MM.1S (cell line): Measurements from ENCODE around the gene MKNK2.

Experiments
- DNase-seq: peaks from one replicate; pipeline ENCODE4 v3.0.0-alpha.2; 2015
- H2AFZ ChIP-seq: fragments of 300-600 bp; sonication (generic); 2 replicates; pipeline ENCODE4 v1.6.0; 2016; ENCODE audit warnings: antibody characterized with exemption, low read length
- H3F3A ChIP-seq: fragments of 300-600 bp; sonication (generic); 2 replicates; pipeline ENCODE4 v1.6.1; 2016; ENCODE audit warnings: mild to moderate bottlenecking, antibody characterized with exemption, low read length, moderate library complexity, mixed read lengths; ENCODE audit not compliant: insufficient read depth
- H3K27ac ChIP-seq: fragments of 300-600 bp; sonication (generic); 2 replicates; pipeline ENCODE4 v1.5.1; 2016; ENCODE audit warnings: mild to moderate bottlenecking, low read length
- H3K27me3 ChIP-seq: fragments of 300-600 bp; sonication (generic); replicated peaks from 2 replicates; pipeline ENCODE4 v1.6.0; 2016; ENCODE audit warnings: low read length; ENCODE audit not compliant: insufficient read depth
- H3K36me3 ChIP-seq: fragments of 300-600 bp; sonication (generic); replicated peaks from 2 replicates; pipeline ENCODE4 v1.6.1; 2016; ENCODE audit warnings: mild to moderate bottlenecking, low read length, mixed read lengths; ENCODE audit not compliant: insufficient read depth
- H3K4me1 ChIP-seq: fragments of 300-600 bp; sonication (generic); 2 replicates; pipeline ENCODE4 v1.6.1; 2016; ENCODE audit warnings: low read length, mixed read lengths
- H3K4me2 ChIP-seq: fragments of 300-600 bp; sonication (generic); 2 replicates; pipeline ENCODE4 v1.6.0; 2016; ENCODE audit warnings: low read depth, low read length
- H3K4me3 ChIP-seq: fragments of 300-600 bp; sonication (generic); 2 replicates; pipeline ENCODE4 v1.5.1; 2016; ENCODE audit warnings: low read length, mixed read lengths
- H3K79me2 ChIP-seq: fragments of 300-600 bp; sonication (generic); 2 replicates; pipeline ENCODE4 v1.6.1; 2016; ENCODE audit warnings: mixed run types, low read length, mixed read lengths
- H3K9ac ChIP-seq: fragments of 300-600 bp; sonication (generic); 2 replicates; pipeline ENCODE4 v1.6.1; 2016; ENCODE audit warnings: low read length, mixed read lengths
- H3K9me2 ChIP-seq: fragments of 300-600 bp; sonication (generic); replicated peaks from 2 replicates; pipeline ENCODE4 v1.6.1; 2016; ENCODE audit warnings: mild to moderate bottlenecking, low read length, mixed read lengths; ENCODE audit not compliant: insufficient read depth
- H3K9me3 ChIP-seq: fragments of 300-600 bp; sonication (generic); replicated peaks from 2 replicates; pipeline ENCODE4 v1.6.1; 2016; ENCODE audit warnings: mild to moderate bottlenecking, low read length, mixed read lengths; ENCODE audit not compliant: insufficient read depth
- H4K20me1 ChIP-seq: fragments of 300-600 bp; sonication (generic); 2 replicates; pipeline ENCODE4 v1.6.1; 2016; ENCODE audit warnings: mild to moderate bottlenecking, low read length, moderate library complexity, mixed read lengths; ENCODE audit not compliant: insufficient read depth
- CTCF ChIP-seq: fragments of 300-600 bp; sonication (generic); IDR thresholded peaks from 2 replicates; pipeline ENCODE4 v1.5.1; 2016; ENCODE audit warnings: antibody characterized with exemption, low read length, mixed read lengths
- EZH2 ChIP-seq: fragments of 300-600 bp; sonication (generic); optimal IDR thresholded peaks from 2 replicates; pipeline ENCODE3; 2017; ENCODE audit warnings: low read depth, mild to moderate bottlenecking, antibody characterized with exemption, low read length, mixed read lengths
- EZH2phosphoT487 ChIP-seq: fragments of 300-600 bp; sonication (generic); IDR thresholded peaks from 2 replicates; pipeline ENCODE4 v1.6.1; 2018; ENCODE audit warnings: antibody characterized with exemption, low read length

MKNK2 gene

DNA sequence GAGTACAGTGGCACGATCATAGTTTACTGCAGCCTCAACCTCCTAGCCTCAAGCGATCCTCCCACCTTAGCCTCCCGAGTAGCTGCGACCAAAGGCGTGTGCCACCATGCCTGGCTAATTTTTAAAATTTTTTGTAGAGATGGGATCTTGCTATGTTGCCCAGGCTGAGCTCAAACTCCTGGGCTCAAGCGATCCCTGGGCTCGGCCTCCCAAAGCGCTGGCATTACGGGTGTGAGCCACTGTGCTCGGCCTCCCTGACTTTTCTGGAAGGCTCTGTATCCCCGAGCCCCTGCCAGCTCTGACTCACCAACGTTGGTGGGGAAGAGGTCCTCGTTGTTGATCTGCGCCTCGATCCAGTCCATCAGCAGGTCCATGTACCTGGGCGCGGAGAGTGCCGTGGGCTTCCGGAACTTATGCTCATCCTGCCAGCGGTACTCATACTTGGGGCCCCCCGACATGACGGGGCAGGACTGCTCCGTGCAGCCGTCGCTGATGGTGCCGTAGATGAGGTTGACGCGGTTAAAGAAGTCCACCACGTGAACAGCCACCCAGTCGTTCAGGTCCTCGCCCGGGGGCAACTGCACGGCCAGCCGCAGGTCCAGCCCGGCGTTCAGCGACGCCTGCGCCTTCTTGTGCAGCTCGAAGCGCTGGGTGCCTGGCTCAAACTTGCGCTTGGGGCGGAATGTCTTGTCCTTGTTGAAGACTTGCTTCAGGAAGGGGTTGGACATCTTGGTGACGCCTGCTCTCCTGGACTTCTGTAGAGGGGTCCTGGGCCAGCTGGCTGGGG lies 27.0 kb upstream of the MKNK2 start:
- Histone ChIP-seq H2AFZ (no peak overlapping the region), H3K4me3 (no peak overlapping the region), H3K27ac (no peak overlapping the region), H3K9ac (no peak overlapping the region), H3K4me2 (no peak overlapping the region), H4K20me1 (peaks cover 56% of the 10 kb centered on the region), H3K27me3 (no peaks in the 10 kb centered on the region), H3K4me1 (peaks cover 10% of the 10 kb centered on the region), H3K36me3 (peaks cover 50% of the 10 kb centered on the region), H3K9me2 (no peaks in the 10 kb centered on the region), H3K9me3 (no peaks in the 10 kb centered on the region), H3F3A (peaks cover 35% of the 10 kb centered on the region), H3K79me2 (peaks cover 98% of the 10 kb centered on the region)
- TF ChIP-seq EZH2, result no peak
- no peak for TF ChIP-seq EZH2phosphoT487
- TF ChIP-seq CTCF, result no peak
- no peak for DNase-seq

DNA sequence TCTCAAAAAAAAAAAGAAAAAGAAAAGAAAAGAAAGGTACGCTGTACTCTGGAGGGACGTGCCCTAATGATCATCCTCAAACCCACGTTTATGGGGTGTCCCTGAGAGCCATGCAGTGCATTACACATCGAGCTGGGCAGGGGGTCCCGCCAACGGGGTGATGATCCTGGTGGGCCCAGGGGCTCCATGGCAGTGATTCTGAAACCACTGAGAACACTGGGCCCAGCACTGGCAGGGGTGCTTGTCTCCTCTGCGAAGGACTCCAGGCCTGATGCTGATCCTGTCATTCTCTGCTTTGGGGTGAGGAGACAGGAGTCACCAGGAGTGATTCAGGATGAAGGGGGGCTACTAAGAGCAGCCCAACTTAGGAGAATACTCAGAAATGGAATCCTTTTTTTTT lies 26.4 kb upstream of the MKNK2 start:
- Histone ChIP-seq H4K20me1 (peaks cover 54% of the 10 kb centered on the region), H3K36me3 (peaks cover 50% of the 10 kb centered on the region), H3K9me2 (no peaks in the 10 kb centered on the region), H3K4me1 (peaks cover 10% of the 10 kb centered on the region), H3F3A (peaks cover 36% of the 10 kb centered on the region), H3K79me2 (peaks cover 98% of the 10 kb centered on the region), H3K9ac (no peak overlapping the region), H3K27ac (no peak overlapping the region), H3K4me3 (no peak overlapping the region), H3K4me2 (no peak overlapping the region), H2AFZ (no peak overlapping the region), H3K9me3 (no peaks in the 10 kb centered on the region), H3K27me3 (no peaks in the 10 kb centered on the region)
- no peak for DNase-seq
- TF ChIP-seq EZH2phosphoT487 (no peak), CTCF (no peak), EZH2 (no peak)

DNA sequence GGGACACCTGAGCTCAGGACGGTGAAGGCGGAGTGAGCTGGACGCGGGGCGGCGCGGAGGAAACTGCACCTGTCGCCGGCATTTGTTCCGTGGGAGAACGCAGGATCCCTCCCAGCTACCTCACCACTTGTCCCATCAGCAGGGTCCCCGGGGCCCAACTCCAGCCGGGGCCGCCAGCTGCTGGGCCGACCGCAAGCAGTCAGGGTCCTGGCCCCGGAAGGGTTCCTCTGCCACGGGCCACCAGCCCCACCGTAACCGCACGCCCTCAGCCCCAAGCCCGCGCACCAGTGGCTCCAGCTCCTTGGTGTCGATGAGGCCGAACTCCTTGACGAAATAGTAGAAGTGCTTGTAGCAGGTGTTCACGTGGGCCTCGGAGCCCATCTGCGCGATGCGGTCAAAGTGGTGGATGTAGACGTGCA lies 25.5 kb upstream of the MKNK2 start:
- Histone ChIP-seq H3K79me2 (peaks cover 95% of the 10 kb centered on the region), H3K9me3 (no peaks in the 10 kb centered on the region), H3K4me2 (no peak overlapping the region), H3K4me3 (no peak overlapping the region), H3K27ac (no peak overlapping the region), H3F3A (peaks cover 38% of the 10 kb centered on the region), H3K9ac (no peak overlapping the region), H3K4me1 (peaks cover 3% of the 10 kb centered on the region; the same call in 1 of the 2 replicates), H3K9me2 (no peaks in the 10 kb centered on the region), H3K36me3 (peaks cover 50% of the 10 kb centered on the region), H4K20me1 (peaks cover 49% of the 10 kb centered on the region), H2AFZ (no peak overlapping the region), H3K27me3 (no peaks in the 10 kb centered on the region)
- DNase-seq, result no peak
- TF ChIP-seq CTCF, result no peak
- no peak for TF ChIP-seq EZH2
- TF ChIP-seq EZH2phosphoT487, result no peak
